HL-60 (cell line): Measurements from ENCODE around the gene LRP1B.

ENCODE experiments used
- DNase-seq, 2 experiments: peaks; one replicate each; pipeline ENCODE4 v3.0.0-alpha.2; 2010 to 2020; ENCODE audit warnings: low read depth in 1 of 2, low spot score in 1 of 2
- H3K27ac ChIP-seq: fragments of 250-450 bp; sonication (Bioruptor Pico); replicated peaks from 2 replicates; pipeline ENCODE4 v1.5.1; 2020; ENCODE audit warnings: mild to moderate bottlenecking, moderate library complexity
- H3K27me3 ChIP-seq: fragments of 250-450 bp; sonication (Bioruptor Pico); 2 replicates; pipeline ENCODE4 v1.5.1; 2021; ENCODE audit warnings: mild to moderate bottlenecking, moderate library complexity; ENCODE audit not compliant: insufficient read depth, poor library complexity, severe bottlenecking
- H3K4me3 ChIP-seq: replicated peaks from 2 replicates; pipeline ENCODE4 v1.5.1; 2011; ENCODE audit warnings: mild to moderate bottlenecking, control low read depth, low read length; ENCODE audit not compliant: insufficient read depth
- GABPA ChIP-seq: IDR thresholded peaks from 2 replicates; pipeline ENCODE4 v1.6.1; 2012; ENCODE audit warnings: low read depth
- POLR2AphosphoS5 ChIP-seq: IDR thresholded peaks from 2 replicates; pipeline ENCODE4 v1.6.1; 2012; ENCODE audit warnings: low read depth
- SPI1 ChIP-seq: IDR thresholded peaks from 2 replicates; pipeline ENCODE4 v1.6.1; 2012; ENCODE audit warnings: low read depth, mild to moderate bottlenecking, borderline replicate concordance
- TF ChIP-seq, protein P1 (sequence below): IDR thresholded peaks from one replicate; pipeline ENCODE4 v1.5.1; 2011; ENCODE audit warnings: low read length, control low read depth, inconsistent platforms; ENCODE audit not compliant: insufficient read depth
- TF ChIP-seq, protein P2 (sequence below): IDR thresholded peaks from 2 replicates; pipeline ENCODE4 v1.6.1; 2012; ENCODE audit warnings: low read depth; ENCODE audit not compliant: insufficient replicate concordance

Gene LRP1B

DNA sequence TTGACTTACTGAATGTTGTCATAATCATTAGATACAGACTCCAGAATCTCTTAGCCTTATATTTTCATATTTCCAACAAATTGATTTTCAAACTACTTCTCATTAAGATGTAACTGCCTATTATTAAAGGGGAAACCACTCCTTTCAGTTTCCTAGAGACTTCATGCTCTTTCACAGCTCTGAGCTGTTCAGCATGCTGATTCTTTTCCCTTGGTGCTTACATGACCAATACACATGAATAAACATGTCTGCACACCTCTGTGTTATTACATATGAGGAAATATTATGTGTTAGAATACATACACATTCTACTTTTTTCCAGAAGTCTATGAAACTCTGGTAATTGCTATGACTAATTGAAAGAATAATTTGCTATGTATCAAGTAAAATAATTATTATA is 200.0 kb downstream of the LRP1B start:
- DNase-seq, result no peak
- no peak overlapping the region for H3K27ac ChIP-seq
- TF ChIP-seq, protein P1, sequence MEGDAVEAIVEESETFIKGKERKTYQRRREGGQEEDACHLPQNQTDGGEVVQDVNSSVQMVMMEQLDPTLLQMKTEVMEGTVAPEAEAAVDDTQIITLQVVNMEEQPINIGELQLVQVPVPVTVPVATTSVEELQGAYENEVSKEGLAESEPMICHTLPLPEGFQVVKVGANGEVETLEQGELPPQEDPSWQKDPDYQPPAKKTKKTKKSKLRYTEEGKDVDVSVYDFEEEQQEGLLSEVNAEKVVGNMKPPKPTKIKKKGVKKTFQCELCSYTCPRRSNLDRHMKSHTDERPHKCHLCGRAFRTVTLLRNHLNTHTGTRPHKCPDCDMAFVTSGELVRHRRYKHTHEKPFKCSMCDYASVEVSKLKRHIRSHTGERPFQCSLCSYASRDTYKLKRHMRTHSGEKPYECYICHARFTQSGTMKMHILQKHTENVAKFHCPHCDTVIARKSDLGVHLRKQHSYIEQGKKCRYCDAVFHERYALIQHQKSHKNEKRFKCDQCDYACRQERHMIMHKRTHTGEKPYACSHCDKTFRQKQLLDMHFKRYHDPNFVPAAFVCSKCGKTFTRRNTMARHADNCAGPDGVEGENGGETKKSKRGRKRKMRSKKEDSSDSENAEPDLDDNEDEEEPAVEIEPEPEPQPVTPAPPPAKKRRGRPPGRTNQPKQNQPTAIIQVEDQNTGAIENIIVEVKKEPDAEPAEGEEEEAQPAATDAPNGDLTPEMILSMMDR, result no peak
- TF ChIP-seq POLR2AphosphoS5, result no peak
- TF ChIP-seq, protein P2, sequence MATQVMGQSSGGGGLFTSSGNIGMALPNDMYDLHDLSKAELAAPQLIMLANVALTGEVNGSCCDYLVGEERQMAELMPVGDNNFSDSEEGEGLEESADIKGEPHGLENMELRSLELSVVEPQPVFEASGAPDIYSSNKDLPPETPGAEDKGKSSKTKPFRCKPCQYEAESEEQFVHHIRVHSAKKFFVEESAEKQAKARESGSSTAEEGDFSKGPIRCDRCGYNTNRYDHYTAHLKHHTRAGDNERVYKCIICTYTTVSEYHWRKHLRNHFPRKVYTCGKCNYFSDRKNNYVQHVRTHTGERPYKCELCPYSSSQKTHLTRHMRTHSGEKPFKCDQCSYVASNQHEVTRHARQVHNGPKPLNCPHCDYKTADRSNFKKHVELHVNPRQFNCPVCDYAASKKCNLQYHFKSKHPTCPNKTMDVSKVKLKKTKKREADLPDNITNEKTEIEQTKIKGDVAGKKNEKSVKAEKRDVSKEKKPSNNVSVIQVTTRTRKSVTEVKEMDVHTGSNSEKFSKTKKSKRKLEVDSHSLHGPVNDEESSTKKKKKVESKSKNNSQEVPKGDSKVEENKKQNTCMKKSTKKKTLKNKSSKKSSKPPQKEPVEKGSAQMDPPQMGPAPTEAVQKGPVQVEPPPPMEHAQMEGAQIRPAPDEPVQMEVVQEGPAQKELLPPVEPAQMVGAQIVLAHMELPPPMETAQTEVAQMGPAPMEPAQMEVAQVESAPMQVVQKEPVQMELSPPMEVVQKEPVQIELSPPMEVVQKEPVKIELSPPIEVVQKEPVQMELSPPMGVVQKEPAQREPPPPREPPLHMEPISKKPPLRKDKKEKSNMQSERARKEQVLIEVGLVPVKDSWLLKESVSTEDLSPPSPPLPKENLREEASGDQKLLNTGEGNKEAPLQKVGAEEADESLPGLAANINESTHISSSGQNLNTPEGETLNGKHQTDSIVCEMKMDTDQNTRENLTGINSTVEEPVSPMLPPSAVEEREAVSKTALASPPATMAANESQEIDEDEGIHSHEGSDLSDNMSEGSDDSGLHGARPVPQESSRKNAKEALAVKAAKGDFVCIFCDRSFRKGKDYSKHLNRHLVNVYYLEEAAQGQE, result no peak
- no peak for TF ChIP-seq GABPA
- TF ChIP-seq SPI1, result no peak
- no peak overlapping the region for H3K4me3 ChIP-seq
- H3K27me3 ChIP-seq, result no peaks in the 10 kb centered on the region

DNA sequence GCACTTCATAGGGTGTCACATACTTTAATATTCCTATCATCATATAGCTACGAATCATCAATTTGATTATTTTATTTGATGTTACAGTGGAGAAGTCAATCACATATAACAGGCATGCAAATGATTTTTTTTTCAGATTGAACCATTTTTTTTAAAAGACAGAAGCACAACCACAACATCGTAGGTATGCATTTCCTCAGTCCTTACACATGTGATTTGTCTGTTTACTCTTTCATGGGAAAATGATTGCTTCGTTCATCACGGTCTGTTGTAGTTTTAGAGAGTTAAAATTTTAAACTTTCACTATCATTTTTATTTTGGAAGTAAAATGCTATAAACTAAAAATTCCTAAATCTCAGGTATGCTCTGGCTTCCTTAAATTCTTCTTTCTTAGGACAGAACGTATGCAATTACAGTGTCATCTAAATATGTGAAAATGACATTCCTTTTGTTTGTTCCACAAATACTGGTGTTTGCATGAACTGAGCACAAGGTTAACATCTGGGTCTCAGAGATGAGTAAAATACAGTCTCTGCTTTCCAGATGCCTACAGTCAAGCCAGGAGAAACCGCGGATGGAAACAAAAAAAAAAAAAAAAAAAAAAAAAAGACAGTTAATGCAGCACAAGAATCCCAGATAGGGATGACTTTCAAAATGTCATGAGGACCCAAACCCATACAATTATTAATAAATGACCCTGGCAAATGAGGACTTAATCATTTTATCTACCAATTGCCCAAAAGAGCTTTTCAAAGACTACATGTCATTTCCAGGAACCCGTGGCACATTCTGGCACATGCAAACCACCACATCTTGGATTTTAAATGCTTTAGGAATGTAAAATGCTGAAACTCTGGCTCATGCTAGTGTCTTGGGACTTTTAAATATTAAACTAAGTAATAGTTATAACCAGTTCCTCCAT is 201.2 kb downstream of the LRP1B start:
- no peak for DNase-seq
- Histone ChIP-seq H3K27me3 (no peaks in the 10 kb centered on the region), H3K27ac (no peak overlapping the region), H3K4me3 (no peak overlapping the region)
- TF ChIP-seq, protein P1, result no peak
- TF ChIP-seq POLR2AphosphoS5, result no peak
- TF ChIP-seq GABPA, result no peak
- TF ChIP-seq, protein P2, result no peak
- no peak for TF ChIP-seq SPI1

DNA sequence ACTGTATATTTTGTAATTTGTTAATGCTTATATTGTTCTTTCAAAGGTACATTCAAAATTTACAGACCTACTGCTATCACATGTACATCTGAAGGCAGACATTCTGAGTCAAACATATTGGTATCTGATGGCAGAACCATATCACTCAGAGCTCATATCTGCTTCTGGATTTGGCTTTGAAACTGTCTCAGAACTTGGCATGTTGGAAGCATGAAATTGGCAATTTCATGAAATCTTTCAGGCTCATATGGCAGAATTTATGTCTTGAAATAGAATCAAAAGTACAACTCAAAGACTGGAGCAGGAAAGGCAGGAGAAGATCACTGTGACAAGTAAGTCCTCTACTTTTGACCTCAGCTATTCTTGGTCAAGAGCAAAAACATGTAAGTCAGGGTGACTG is 202.3 kb downstream of the LRP1B start:
- no peak for DNase-seq
- TF ChIP-seq SPI1, result no peak
- TF ChIP-seq, protein P2, result no peak
- no peak for TF ChIP-seq GABPA
- no peak for TF ChIP-seq POLR2AphosphoS5
- TF ChIP-seq, protein P1, result no peak
- Histone ChIP-seq H3K27ac (no peak overlapping the region), H3K4me3 (no peak overlapping the region), H3K27me3 (no peaks in the 10 kb centered on the region)
